Endothelial cell of umbilical vein (primary cell): ENCODE measurements around the gene MSL1. TPM values are rescaled to one million over a fixed set of nuclear protein-coding genes. Genes with fewer than 3 reads are reported as not detected.

Source experiments
- BruUV-seq: library from RNA; stranded (reverse); fragments of 400-500 nt; replicated peaks from 2 replicates; lab custom pipeline; 2021; lab: Mats Ljungman, UMichigan
- CTCF ChIA-PET: fragments of 300-600, 350-600 bp; sonication (Branson Sonifier 250); formaldehyde crosslinking; loops from one replicate; lab custom pipeline; 2021; ENCODE audit warnings: antibody characterized with exemption, inconsistent platforms; lab: Charles Lee
- POLR2A ChIA-PET: fragments of 300-600, 350-600 bp; sonication (Branson Sonifier 250); formaldehyde crosslinking; loops from one replicate; lab custom pipeline; 2021; ENCODE audit warnings: antibody characterized with exemption, inconsistent platforms; lab: Charles Lee
- DNase-seq: peaks from one replicate; pipeline ENCODE4 v3.0.0-alpha.2; 2011; ENCODE audit warnings: low read depth, low spot score
- FAIRE-seq: peaks from 2 replicates; lab custom pipeline; 2011; peaks lifted over from hg19 to GRCh38; lab: Jason Lieb, UNC
- H2AFZ ChIP-seq: 2 replicates; pipeline ENCODE4 v1.6.0; 2012; ENCODE audit warnings: low read depth, low read length, control low read depth, inconsistent platforms
- H3K27ac ChIP-seq: 2 replicates; pipeline ENCODE4 v1.5.1; 2011; ENCODE audit warnings: low read depth, mild to moderate bottlenecking, control low read depth, low read length, moderate library complexity; ENCODE audit not compliant: insufficient read depth
- H3K27me3 ChIP-seq, 2 experiments: 2 replicates each; pipeline versions ENCODE4 v1.6.0 to v1.6.1; 2011; ENCODE audit warnings: low read length in 2 of 2, mixed read lengths in 1 of 2; ENCODE audit not compliant: control insufficient read depth in 2 of 2, insufficient read depth in 2 of 2
- H3K36me3 ChIP-seq, 2 experiments: 2 replicates in 1 of 2; 3 replicates in 1 of 2; pipeline ENCODE4 v1.5.1; 2011; ENCODE audit warnings: low read length in 2 of 2, mild to moderate bottlenecking in 1 of 2, moderate library complexity in 1 of 2; ENCODE audit not compliant: control insufficient read depth in 2 of 2, insufficient read depth in 2 of 2; ENCODE audit errors: extremely low read depth in 1 of 2
- H3K4me1 ChIP-seq: 3 replicates; pipeline ENCODE4 v1.5.1; 2011; ENCODE audit warnings: mild to moderate bottlenecking, low read length; ENCODE audit not compliant: control insufficient read depth, insufficient read depth; ENCODE audit errors: extremely low read depth
- H3K4me2 ChIP-seq: 2 replicates; pipeline ENCODE4 v1.6.1; 2011; ENCODE audit warnings: low read length, control low read depth, mixed read lengths; ENCODE audit not compliant: insufficient read depth
- H3K4me3 ChIP-seq, 3 experiments: fragments of 200-600 bp in 1 of 3; sonication (generic), shearing (Covaris generic) in 1 of 3; replicated peaks in 1 of 3; 2 replicates each; pipeline ENCODE4 v1.5.1; 2011 to 2016; ENCODE audit warnings: control low read depth in 3 of 3, low read length in 3 of 3, mild to moderate bottlenecking in 2 of 3, inconsistent platforms in 1 of 3, low read depth in 1 of 3, moderate library complexity in 1 of 3; ENCODE audit not compliant: insufficient read depth in 1 of 3
- H3K79me2 ChIP-seq: 2 replicates; pipeline ENCODE4 v1.6.0; 2012; ENCODE audit warnings: low read length, inconsistent platforms; ENCODE audit not compliant: control insufficient read depth, insufficient read depth
- H3K9ac ChIP-seq: replicated peaks from 2 replicates; pipeline ENCODE3; 2011; ENCODE audit warnings: low read length, control low read depth; ENCODE audit not compliant: insufficient read depth; ENCODE audit errors: extremely low read depth
- H3K9me1 ChIP-seq: replicated peaks from 3 replicates; pipeline ENCODE4 v1.6.0; 2011; ENCODE audit warnings: mild to moderate bottlenecking, low read length; ENCODE audit not compliant: control insufficient read depth, insufficient read depth; ENCODE audit errors: extremely low read depth
- H3K9me3 ChIP-seq: replicated peaks from 2 replicates; pipeline ENCODE4 v1.5.1; 2012; ENCODE audit warnings: low read length, inconsistent platforms; ENCODE audit not compliant: control insufficient read depth, insufficient read depth
- H4K20me1 ChIP-seq: replicated peaks from 2 replicates; pipeline ENCODE3; 2011; ENCODE audit warnings: mild to moderate bottlenecking, low read length; ENCODE audit not compliant: control insufficient read depth, insufficient read depth; ENCODE audit errors: extremely low read depth
- CTCF ChIP-seq, 2 donors: IDR thresholded peaks; 1 replicate in 1 of 2; 2 replicates in 1 of 2; pipeline ENCODE4 v1.5.1; 2011; ENCODE audit warnings: low read length in 2 of 2, mild to moderate bottlenecking in 2 of 2, moderate library complexity in 2 of 2, control low read depth in 1 of 2, inconsistent platforms in 1 of 2, low read depth in 1 of 2; ENCODE audit not compliant: insufficient read depth in 1 of 2; ENCODE audit errors: extremely low read depth in 1 of 2
- EZH2 ChIP-seq: IDR thresholded peaks from 2 replicates; pipeline ENCODE4 v1.6.1; 2012; ENCODE audit warnings: borderline replicate concordance, low read depth, mild to moderate bottlenecking, moderate library complexity, low read length, inconsistent platforms; ENCODE audit not compliant: severe bottlenecking
- MYC ChIP-seq: IDR thresholded peaks from one replicate; pipeline ENCODE4 v1.6.1; 2011; ENCODE audit warnings: mild to moderate bottlenecking, low read depth, low read length
- POLR2A ChIP-seq: IDR thresholded peaks from 2 replicates; pipeline ENCODE4 v1.6.1; 2012; ENCODE audit warnings: low read depth, mild to moderate bottlenecking, control low read depth, low read length
- POLR2AphosphoS5 ChIP-seq: IDR thresholded peaks from 2 replicates; pipeline ENCODE4 v1.6.1; 2012; ENCODE audit warnings: low read depth, mild to moderate bottlenecking, control low read depth, low read length, moderate library complexity; ENCODE audit not compliant: insufficient read depth
- dilution Hi-C: fragments of 300-500 bp; cut with MboI; formaldehyde crosslinking; loops from one replicate; pipeline ENCODE4 v1.15.0; 2019; ENCODE audit warnings: low sequenced_read_pairs; ENCODE audit not compliant: extremely low pct_ligation_motif_present
- intact Hi-C: fragments of 100-400 bp; cut with micrococcal nuclease; formaldehyde crosslinking; loops from one replicate; pipeline ENCODE4 v1.10.0; 2022
- polyA plus RNA-seq, 4 experiments: library from polyadenylated mRNA; depleted of rRNA in 3 of 4; stranded (reverse) in 3 of 4; unstranded in 1 of 4; fragments of >200 nt; gene quantifications; 2 replicates each; pipeline versions ENCODE4 v1.2.1 to v1.2.3, GENCODE V29; 2011 to 2012; ENCODE audit warnings: missing spikeins in 1 of 4
- total RNA-seq: library from RNA; stranded (reverse); gene quantifications from 2 replicates; pipeline ENCODE4 v1.2.3, GENCODE V29; 2021
- TF ChIP-seq, protein P1 (sequence below): IDR thresholded peaks from 2 replicates; pipeline ENCODE4 v1.6.1; 2011; ENCODE audit not compliant: insufficient read depth, insufficient read length

The MSL1 gene
- total and polyA plus RNA-seq, 2 donors (not counting 3 experiments of a cell fraction or from before 2014, with no cell fraction given): 30.9 to 95.0 TPM

GRCh38 chr17:40074175-40074512 lies 47.6 kb upstream of the MSL1 start:
- CTCF ChIA-PET: interaction anchor here (1.2 to 6.8 kb wide), 12 partner anchors 8 to 59 kb away, joined by 4 to 62 read pairs (median 22); partner anchors contain the start of genes CSF3, MED24 and MSL1
- BruUV-seq: no TSS peak
- H3K9ac ChIP-seq: no peak overlapping the region
- TF ChIP-seq POLR2A (no peak), CTCF (IDR thresholded peaks at IDR 0.05; ENCODE audit: extremely low read depth in 1 of 2, insufficient read depth in 1 of 2, low read depth in 1 of 2, low read length in 2 of 2) (no peak), EZH2 (no peak), POLR2AphosphoS5 (no peak), MYC (no peak)
- TF ChIP-seq, protein P1, sequence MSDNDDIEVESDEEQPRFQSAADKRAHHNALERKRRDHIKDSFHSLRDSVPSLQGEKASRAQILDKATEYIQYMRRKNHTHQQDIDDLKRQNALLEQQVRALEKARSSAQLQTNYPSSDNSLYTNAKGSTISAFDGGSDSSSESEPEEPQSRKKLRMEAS: no peak
- H2AFZ ChIP-seq: no peak overlapping the region
- no peak overlapping the region for H3K4me2 ChIP-seq
- no peaks in the 10 kb centered on the region for H3K9me1 ChIP-seq
- H3K4me3 ChIP-seq: no peak overlapping the region
- no peak for DNase-seq
- peaks cover 24% of the 10 kb centered on the region for H3K4me1 ChIP-seq
- H3K27me3 ChIP-seq: no peaks in the 10 kb centered on the region
- H3K79me2 ChIP-seq: no peaks in the 10 kb centered on the region
- H3K36me3 ChIP-seq: peaks cover 0 to 10% of the 10 kb centered on the region in 2 experiments
- no peaks in the 10 kb centered on the region for H3K9me3 ChIP-seq
- no peak for FAIRE-seq
- intact Hi-C loops: no loop called here
- POLR2A ChIA-PET: no interaction called here
- H4K20me1 ChIP-seq: no peaks in the 10 kb centered on the region
- no peak overlapping the region for H3K27ac ChIP-seq
- dilution Hi-C loops: no loop called here
